ENCODE results near the gene CIAO3.

Gene CIAO3

GRCh38 chr16:728890-729744 is 11.7 kb downstream of the CIAO3 start:
- TF ChIP-seq GATA3 (IDR thresholded peaks at IDR 0.05; ENCODE audit: low read depth, low read length): no peak
- TF ChIP-seq GATA2 (IDR thresholded peaks at IDR 0.05; ENCODE audit: low read depth, low read length): no peak

GRCh38 chr16:728131-728889 is 12.5 kb downstream of the CIAO3 start:
- TF ChIP-seq GATA2 (IDR thresholded peaks at IDR 0.05; ENCODE audit: low read depth, low read length) (no peak), GATA3 (IDR thresholded peaks at IDR 0.05; ENCODE audit: low read depth, low read length) (no peak)

GRCh38 chr16:727291-727977 is 13.4 kb downstream of the CIAO3 start:
- TF ChIP-seq GATA2 (IDR thresholded peaks at IDR 0.05; ENCODE audit: low read depth, low read length) (no peak), GATA3 (IDR thresholded peaks at IDR 0.05; ENCODE audit: low read depth, low read length) (no peak)

- TF ChIP-seq GATA2 (IDR thresholded peaks at IDR 0.05; ENCODE audit: low read depth, low read length) (no peak), GATA3 (IDR thresholded peaks at IDR 0.05; ENCODE audit: low read depth, low read length) (no peak)
These were observed 14.1 kb downstream of the CIAO3 start, which contains the start of the genes CCDC78 and HAGHL for GRCh38 chr16:726438-727290. Gene CCDC78, minus strand, starts transcription at chr16:726443. Its CDS starts 76 bp downstream, at chr16:726367. Gene HAGHL, plus strand, starts transcription at chr16:727106. Its CDS starts 404 bp downstream, at chr16:727510.

- TF ChIP-seq GATA3 (IDR thresholded peaks at IDR 0.05; ENCODE audit: low read depth, low read length) (no peak), GATA2 (IDR thresholded peaks at IDR 0.05; ENCODE audit: low read depth, low read length) (no peak)
These were observed 14.7 kb downstream of the CIAO3 start for GRCh38 chr16:726188-726437.

- TF ChIP-seq GATA3 (IDR thresholded peaks at IDR 0.05; ENCODE audit: low read depth, low read length) (no peak), GATA2 (IDR thresholded peaks at IDR 0.05; ENCODE audit: low read depth, low read length) (no peak)
These were observed 15.2 kb downstream of the CIAO3 start for GRCh38 chr16:725463-726187.

GRCh38 chr16:725041-725376 is 15.8 kb downstream of the CIAO3 start:
- no peak for TF ChIP-seq GATA3 (IDR thresholded peaks at IDR 0.05; ENCODE audit: low read depth, low read length)
- TF ChIP-seq GATA2 (IDR thresholded peaks at IDR 0.05; ENCODE audit: low read depth, low read length): no peak

GRCh38 chr16:724188-725040 is 16.4 kb downstream of the CIAO3 start:
- no peak for TF ChIP-seq GATA2 (IDR thresholded peaks at IDR 0.05; ENCODE audit: low read depth, low read length)
- no peak for TF ChIP-seq GATA3 (IDR thresholded peaks at IDR 0.05; ENCODE audit: low read depth, low read length)

GRCh38 chr16:723695-724094 is 17.1 kb downstream of the CIAO3 start:
- TF ChIP-seq GATA3 (IDR thresholded peaks at IDR 0.05; ENCODE audit: low read depth, low read length) (no peak), GATA2 (IDR thresholded peaks at IDR 0.05; ENCODE audit: low read depth, low read length) (no peak)

GRCh38 chr16:722835-723633 is 17.8 kb downstream of the CIAO3 start:
- TF ChIP-seq GATA2 (IDR thresholded peaks at IDR 0.05; ENCODE audit: low read depth, low read length) (no peak), GATA3 (IDR thresholded peaks at IDR 0.05; ENCODE audit: low read depth, low read length) (no peak)

- TF ChIP-seq GATA3 (IDR thresholded peaks at IDR 0.05; ENCODE audit: low read depth, low read length) (no peak), GATA2 (IDR thresholded peaks at IDR 0.05; ENCODE audit: low read depth, low read length) (peak; percentile 69)
These were observed 18.8 kb downstream of the CIAO3 start for GRCh38 chr16:721765-722540.
